Limb (tissue), 2 donors: Measurements from ENCODE around the gene OR6K3.
"Not testable (repeated sequence)": the region's sequence is repeated elsewhere in the genome, so short reads cannot be mapped to it uniquely, and the experiment has no call there.

Source experiments
- DNase-seq, 2 donors: peaks; one replicate each; pipeline ENCODE4 v3.0.0-alpha.2; 2016; ENCODE audit errors: extremely low spot score in 2 of 2

OR6K3 gene

DNA sequence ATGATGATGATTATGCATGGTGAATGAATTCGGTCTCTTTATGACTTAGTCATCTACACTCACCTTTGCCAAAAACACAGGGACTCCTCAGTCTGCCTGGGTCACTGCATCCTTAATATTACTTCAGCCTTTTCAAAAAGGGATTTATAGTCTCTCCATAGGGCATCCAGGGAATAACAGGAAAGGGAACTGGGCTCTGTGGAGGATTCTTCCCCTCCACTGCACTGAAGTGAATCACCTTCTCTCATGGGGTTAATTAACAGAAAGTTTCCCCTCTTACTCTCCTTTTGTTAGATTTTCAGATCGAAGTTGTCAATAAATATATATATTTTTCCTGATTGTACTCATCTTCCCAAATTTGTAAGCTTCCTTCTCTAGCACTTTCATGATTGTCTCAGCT is at the start of gene OR6K3:
Gene OR6K3 (minus strand): TSS at position 101 of the 400 bp plus-strand sequence. CDS start 2,605 bp downstream, outside the sequence.
- DNase-seq: no peak

GRCh38 chr1:158754420-158754819 is 33.9 kb upstream of the OR6K3 start, which contains the start of gene OR6K6:
Gene OR6K6, plus strand, starts transcription at chr1:158754720. Its CDS starts 168 bp downstream, at chr1:158754888.
- DNase-seq: no peak

GRCh38 chr1:158752155-158752712 is 31.7 kb upstream of the OR6K3 start:
- no peak for DNase-seq

DNA sequence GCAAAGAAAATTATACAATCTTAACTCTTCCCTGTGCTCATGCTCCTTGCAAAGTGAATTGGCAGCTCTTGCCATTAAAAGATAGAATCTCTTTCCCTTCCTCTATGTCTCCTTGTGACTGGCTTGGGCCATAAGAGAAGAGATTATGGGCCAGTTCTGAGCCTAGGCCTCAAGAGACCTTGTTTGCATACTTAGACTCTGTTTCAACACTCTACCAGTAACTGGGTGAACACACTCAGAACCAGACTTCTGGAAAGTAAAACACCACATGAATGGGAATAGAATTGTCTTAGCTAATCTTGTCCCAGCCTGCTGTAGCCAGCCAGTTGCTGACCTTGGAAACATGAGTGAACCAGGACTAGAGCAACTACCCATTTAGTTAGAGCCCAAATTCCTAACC is 15.3 kb upstream of the OR6K3 start:
- DNase-seq: no peak

GRCh38 chr1:158732524-158732923 is 12.0 kb upstream of the OR6K3 start:
- DNase-seq: no peak

GRCh38 chr1:158731707-158732106 is 11.2 kb upstream of the OR6K3 start:
- no peak for DNase-seq

- no peak for DNase-seq
These were observed 9.9 kb upstream of the OR6K3 start for GRCh38 chr1:158730453-158730852.

GRCh38 chr1:158728510-158729225 is 8.1 kb upstream of the OR6K3 start:
- DNase-seq: no peak

DNA sequence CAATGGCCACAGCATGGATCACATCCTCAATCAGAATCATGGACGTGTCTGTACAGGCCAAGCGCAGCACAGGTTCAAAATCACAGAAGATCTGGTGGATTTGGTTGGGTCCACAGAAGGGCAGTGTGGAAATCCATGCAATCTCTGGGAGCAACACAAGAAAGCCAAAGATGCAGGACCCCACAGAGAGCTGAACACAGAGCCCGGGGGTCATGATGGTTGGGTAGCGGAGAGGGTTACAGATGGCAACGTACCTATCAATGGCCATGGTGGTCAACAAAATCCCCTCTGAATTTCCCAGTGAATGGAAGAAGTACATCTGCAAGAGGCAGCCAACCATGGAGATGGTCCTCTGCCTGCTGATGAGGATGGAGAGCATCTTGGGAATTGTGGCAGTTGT is 3.9 kb upstream of the OR6K3 start:
- no peak for DNase-seq

- DNase-seq: no peak
These were observed 856 bp downstream of the OR6K3 start for GRCh38 chr1:158719664-158720063.

GRCh38 chr1:158717344-158717743 is 3.2 kb downstream of the OR6K3 start:
- DNase-seq: no peak

GRCh38 chr1:158716335-158716734 is 4.2 kb downstream of the OR6K3 start:
- no peak for DNase-seq

DNA sequence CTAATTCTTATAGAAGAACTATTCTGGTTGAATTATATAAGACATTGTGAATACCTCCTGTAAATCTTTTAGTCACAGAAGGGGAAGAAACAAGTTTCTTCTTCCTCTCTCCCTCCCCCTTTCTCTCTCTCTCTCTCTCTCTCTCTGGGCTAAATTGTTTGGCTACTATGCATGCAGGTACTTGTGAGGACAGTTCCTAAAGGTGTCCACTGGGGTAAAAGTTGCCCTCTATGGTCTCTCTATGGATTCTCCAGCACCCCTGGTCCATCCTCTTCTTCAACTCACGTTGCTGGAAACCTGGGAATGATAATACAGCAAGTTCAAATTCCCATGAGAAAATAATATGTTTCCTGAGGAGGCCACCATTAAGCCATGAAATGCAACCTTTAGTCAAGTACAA is 5.8 kb downstream of the OR6K3 start:
- no peak for DNase-seq

DNA sequence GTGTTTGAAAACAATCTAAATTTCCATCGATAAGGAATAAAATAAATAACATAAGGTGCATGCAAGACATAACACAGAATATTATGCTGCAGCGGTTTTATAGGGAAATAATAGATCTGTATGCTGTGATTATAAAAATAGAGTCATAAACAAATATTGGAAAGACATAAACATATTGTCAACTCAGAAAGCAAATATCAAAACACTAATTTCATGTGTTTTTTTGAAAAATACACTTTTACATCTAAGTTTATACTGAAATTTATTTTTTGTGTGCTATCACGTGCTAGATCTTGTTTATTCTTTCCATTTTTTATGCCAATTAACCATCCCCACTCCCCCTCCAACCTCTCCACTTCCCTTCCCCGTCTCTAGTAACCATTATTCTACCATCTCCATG is 9.4 kb downstream of the OR6K3 start:
- DNase-seq: no peak

- DNase-seq: no peak
These were observed 14.4 kb downstream of the OR6K3 start for GRCh38 chr1:158706096-158706495.

DNA sequence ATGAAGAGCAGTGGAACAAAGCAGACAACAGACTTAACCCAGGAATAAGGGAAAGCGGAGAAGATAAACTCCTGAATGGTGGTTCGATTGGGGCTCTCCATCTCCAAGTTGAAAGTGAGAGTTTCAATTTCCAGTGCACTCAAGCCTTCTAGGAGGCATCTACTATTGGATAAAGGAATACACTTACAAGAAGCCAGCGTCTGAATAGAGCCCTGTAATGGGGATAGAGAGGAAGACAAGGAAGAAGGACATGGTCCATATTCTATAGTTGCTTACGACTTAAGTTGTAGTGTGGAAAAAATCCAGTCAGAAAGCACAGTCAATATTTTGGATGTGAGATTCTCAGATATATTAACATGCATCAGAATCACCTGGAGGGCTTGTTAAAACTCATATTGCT is 20.0 kb downstream of the OR6K3 start, which contains the start of gene OR6K2:
Gene OR6K2 (minus strand): TSS at position 101 of the 400 bp plus-strand sequence. CDS start 0 bp downstream, at position 101.
- no peak for DNase-seq

GRCh38 chr1:158694596-158694995 is 25.9 kb downstream of the OR6K3 start:
- no peak for DNase-seq

- no peak for DNase-seq
These were observed 28.2 kb downstream of the OR6K3 start for GRCh38 chr1:158692356-158692755.

GRCh38 chr1:158691907-158692306 is 28.6 kb downstream of the OR6K3 start:
- DNase-seq: no peak

- DNase-seq: not testable (repeated sequence)
These were observed 29.4 kb downstream of the OR6K3 start for GRCh38 chr1:158691149-158691548.

GRCh38 chr1:158689875-158690274 is 30.6 kb downstream of the OR6K3 start:
- DNase-seq: no peak

GRCh38 chr1:158689110-158689509 is 31.4 kb downstream of the OR6K3 start:
- DNase-seq: no peak

- not testable (repeated sequence) for DNase-seq
These were observed 32.2 kb downstream of the OR6K3 start for GRCh38 chr1:158688343-158688742.
